MV-4-11 (cell line): ENCODE data around the gene TCAF1.
"Not testable (repeated sequence)": the region's sequence is repeated elsewhere in the genome, so short reads cannot be mapped to it uniquely, and the experiment has no call there.

Experiments used
- DNase-seq: peaks from one replicate; lab custom pipeline; 2025; lab: John Stamatoyannopoulos, UW

Gene TCAF1

GRCh38 chr7:143905509-143905908 lies 3.5 kb upstream of the TCAF1 start:
- no peak for DNase-seq

- no peak for DNase-seq
These were observed 440 bp upstream of the TCAF1 start for GRCh38 chr7:143902332-143902899.

- no peak for DNase-seq
These were observed 676 bp downstream of the TCAF1 start for GRCh38 chr7:143901332-143901667.

- DNase-seq, result no peak
These were observed 1.7 kb downstream of the TCAF1 start for GRCh38 chr7:143900230-143900766.

- DNase-seq, result no peak
These were observed 3.2 kb downstream of the TCAF1 start for GRCh38 chr7:143898810-143899209.

- no peak for DNase-seq
These were observed 5.3 kb downstream of the TCAF1 start for GRCh38 chr7:143896667-143897066.

- DNase-seq, result peak; percentile 67
These were observed 9.3 kb downstream of the TCAF1 start for GRCh38 chr7:143892527-143893300.

- DNase-seq, result no peak
These were observed 10.5 kb downstream of the TCAF1 start for GRCh38 chr7:143891457-143891856.

GRCh38 chr7:143890558-143890957 lies 11.4 kb downstream of the TCAF1 start:
- DNase-seq, result no peak

- DNase-seq, result no peak
These were observed 12.9 kb downstream of the TCAF1 start for GRCh38 chr7:143889068-143889467.

- peak; percentile 83 for DNase-seq
These were observed 15.0 kb downstream of the TCAF1 start for GRCh38 chr7:143886826-143887477.

- no peak for DNase-seq
These were observed 16.0 kb downstream of the TCAF1 start for GRCh38 chr7:143885951-143886350.

GRCh38 chr7:143884969-143885559 lies 16.9 kb downstream of the TCAF1 start:
- DNase-seq, result no peak

GRCh38 chr7:143884241-143884968 lies 17.6 kb downstream of the TCAF1 start:
- DNase-seq, result no peak

GRCh38 chr7:143882604-143883078 lies 19.3 kb downstream of the TCAF1 start:
- no peak for DNase-seq

GRCh38 chr7:143882020-143882603 lies 19.9 kb downstream of the TCAF1 start:
- no peak for DNase-seq

GRCh38 chr7:143878884-143879283 lies 23.1 kb downstream of the TCAF1 start:
- no peak for DNase-seq

GRCh38 chr7:143877098-143877497 lies 24.9 kb downstream of the TCAF1 start:
- no peak for DNase-seq

- no peak for DNase-seq
These were observed 25.8 kb downstream of the TCAF1 start for GRCh38 chr7:143876218-143876617.

- not testable (repeated sequence) for DNase-seq
These were observed 28.7 kb downstream of the TCAF1 start for GRCh38 chr7:143873242-143873641.

- not testable (repeated sequence) for DNase-seq
These were observed 30.4 kb downstream of the TCAF1 start for GRCh38 chr7:143871534-143871933.
